Stimulated activated CD8-positive, alpha-beta memory T cell treated with anti-CD3 and anti-CD28 coated beads, Interleukin-7, amount 100 ng/mL, for 1 hour (primary cell): Measurements from ENCODE around the gene DUX4.
"Not testable (repeated sequence)": the region's sequence is repeated elsewhere in the genome, so short reads cannot be mapped to it uniquely, and the experiment has no call there.

Experiments used
- DNase-seq, 2 donors: peaks; one replicate each; pipeline ENCODE4 v3.0.0-alpha.2; 2020; ENCODE audit warnings: low read depth in 2 of 2

DUX4 gene

GRCh38 chr4:190173428-190173827 lies at the start of gene DUX4:
Gene DUX4 (plus strand): TSS chr4:190173774. CDS start chr4:190173774, 0 bp downstream.
- not testable (repeated sequence) for DNase-seq

- not testable (repeated sequence) for DNase-seq
Observed at GRCh38 chr4:190175436-190175835, 1.9 kb downstream of the DUX4 start.

- peak in 1 of 2 donors; percentile 0 for DNase-seq
Observed at GRCh38 chr4:190177727-190178605, 4.4 kb downstream of the DUX4 start.

GRCh38 chr4:190178606-190178990 lies 5.0 kb downstream of the DUX4 start:
- not testable (repeated sequence) for DNase-seq

GRCh38 chr4:190179030-190179739 lies 5.6 kb downstream of the DUX4 start:
- DNase-seq, result not testable (repeated sequence)

GRCh38 chr4:190179740-190180094 lies 6.1 kb downstream of the DUX4 start:
- DNase-seq, result not testable (repeated sequence)

- DNase-seq, result not testable (repeated sequence)
Observed at GRCh38 chr4:190180947-190181346, 7.4 kb downstream of the DUX4 start.

- DNase-seq, result peak in 1 of 2 donors; percentile 0
Observed at GRCh38 chr4:190181481-190182100, 8.0 kb downstream of the DUX4 start.

- not testable (repeated sequence) for DNase-seq
Observed at GRCh38 chr4:190203510-190203909, 29.9 kb downstream of the DUX4 start.
